ENCODE results near the gene CHMP4B. TPM values are rescaled to one million over a fixed set of nuclear protein-coding genes. Genes with fewer than 3 reads are reported as not detected.

Gene CHMP4B
- polyA plus RNA-seq, 1 experiment = 65.3 TPM

GRCh38 chr20:33862709-33863403 is 51.7 kb downstream of the CHMP4B start:
- Histone ChIP-seq H3K4me3 (ENCODE audit: low read depth, low read length) (no peak overlapping the region), H3K27me3 (ENCODE audit: control insufficient read depth, insufficient read depth, low read length) (peaks cover 6% of the 10 kb centered on the region; the same call in 1 of the 2 replicates), H3K36me3 (ENCODE audit: control insufficient read depth, insufficient read depth, low read length) (no peaks in the 10 kb centered on the region; the same call in 1 of the 2 replicates)
- ChIA-PET CTCF (interaction anchor here (0.6 to 8.0 kb wide), 52 partner anchors 9 to 377 kb away, joined by 3 to 117 read pairs (median 5); partner anchors contain the start of genes EIF2S2 and RALY), POLR2A (no interaction called here)
- TF ChIP-seq CTCF (IDR thresholded peaks at IDR 0.05; ENCODE audit: insufficient read depth, low read depth, low read length) = peak; percentile 68
- DNase-seq (ENCODE audit: low read depth) = no peak

- no peak for DNase-seq (ENCODE audit: low read depth)
- Histone ChIP-seq H3K4me3 (ENCODE audit: low read depth, low read length) (no peak overlapping the region), H3K27me3 (ENCODE audit: control insufficient read depth, insufficient read depth, low read length) (peaks cover 8% of the 10 kb centered on the region; the same call in 1 of the 2 replicates), H3K36me3 (ENCODE audit: control insufficient read depth, insufficient read depth, low read length) (no peaks in the 10 kb centered on the region)
- ChIA-PET CTCF (interaction anchor here (0.6 to 8.0 kb wide), 49 partner anchors 9 to 266 kb away, joined by 3 to 117 read pairs (median 5); partner anchors contain the start of genes EIF2S2 and RALY), POLR2A (no interaction called here)
- TF ChIP-seq CTCF (IDR thresholded peaks at IDR 0.05; ENCODE audit: insufficient read depth, low read depth, low read length) = no peak
These were observed 52.5 kb downstream of the CHMP4B start for GRCh38 chr20:33863440-33864323.

- TF ChIP-seq CTCF (IDR thresholded peaks at IDR 0.05; ENCODE audit: insufficient read depth, low read depth, low read length) = no peak
- Histone ChIP-seq H3K36me3 (ENCODE audit: control insufficient read depth, insufficient read depth, low read length) (no peaks in the 10 kb centered on the region), H3K4me3 (ENCODE audit: low read depth, low read length) (no peak overlapping the region), H3K27me3 (ENCODE audit: control insufficient read depth, insufficient read depth, low read length) (peaks cover 10% of the 10 kb centered on the region; the same call in 1 of the 2 replicates)
- ChIA-PET POLR2A (no interaction called here), CTCF (interaction anchor here (1.6 to 8.0 kb wide), 4 partner anchors 24 to 202 kb away, joined by 4 to 117 read pairs (median 8); no protein-coding TSS in a partner anchor)
- no peak for DNase-seq (ENCODE audit: low read depth)
These were observed 53.3 kb downstream of the CHMP4B start for GRCh38 chr20:33864324-33864963.

- Histone ChIP-seq H3K36me3 (ENCODE audit: control insufficient read depth, insufficient read depth, low read length) (no peaks in the 10 kb centered on the region), H3K4me3 (ENCODE audit: low read depth, low read length) (no peak overlapping the region), H3K27me3 (ENCODE audit: control insufficient read depth, insufficient read depth, low read length) (peaks cover 11% of the 10 kb centered on the region; the same call in 1 of the 2 replicates)
- ChIA-PET POLR2A (no interaction called here), CTCF (interaction anchor here (8.0 kb wide), 1 partner anchor 201 kb away, joined by 117 read pairs; no protein-coding TSS in a partner anchor)
- DNase-seq (ENCODE audit: low read depth) = no peak
- TF ChIP-seq CTCF (IDR thresholded peaks at IDR 0.05; ENCODE audit: insufficient read depth, low read depth, low read length) = no peak
These were observed 54.7 kb downstream of the CHMP4B start for GRCh38 chr20:33865761-33866370.

Data from BJ (cell line).